Suprapubic skin (tissue), 3 donors: ENCODE data around the gene CLNS1A.

Experiments used
- CTCF ChIP-seq, 2 donors: fragments of 200-600 bp in 1 of 2; fragments of 450-650 bp in 1 of 2; sonication (generic) in 1 of 2; IDR thresholded peaks; one replicate each; pipeline ENCODE4 v1.5.1; 2016 to 2019; ENCODE audit warnings: antibody characterized with exemption in 2 of 2, mild to moderate bottlenecking in 1 of 2, moderate library complexity in 1 of 2
- POLR2A ChIP-seq, 2 donors: fragments of 450-650 bp; IDR thresholded peaks; one replicate each; pipeline ENCODE4 v1.6.1; 2017; ENCODE audit warnings: antibody characterized with exemption in 2 of 2, mild to moderate bottlenecking in 2 of 2, moderate library complexity in 2 of 2

GRCh38 chr11:77647654-77648305 lies 10.2 kb upstream of the CLNS1A start:
- no peak for TF ChIP-seq CTCF (IDR thresholded peaks at IDR 0.05)
- no peak for TF ChIP-seq POLR2A (IDR thresholded peaks at IDR 0.05)
